HG03469 (cell line): Measurements from ENCODE around the gene DMRTB1.

Experiments
- ATAC-seq: cut with Tn5 transposase; IDR thresholded peaks from one replicate; pipeline ENCODE4 v1.9.1; 2021; ENCODE audit warnings: mild to moderate bottlenecking, moderate library complexity, moderate number of reproducible peaks; ENCODE audit not compliant: unreplicated experiment

Gene DMRTB1

DNA sequence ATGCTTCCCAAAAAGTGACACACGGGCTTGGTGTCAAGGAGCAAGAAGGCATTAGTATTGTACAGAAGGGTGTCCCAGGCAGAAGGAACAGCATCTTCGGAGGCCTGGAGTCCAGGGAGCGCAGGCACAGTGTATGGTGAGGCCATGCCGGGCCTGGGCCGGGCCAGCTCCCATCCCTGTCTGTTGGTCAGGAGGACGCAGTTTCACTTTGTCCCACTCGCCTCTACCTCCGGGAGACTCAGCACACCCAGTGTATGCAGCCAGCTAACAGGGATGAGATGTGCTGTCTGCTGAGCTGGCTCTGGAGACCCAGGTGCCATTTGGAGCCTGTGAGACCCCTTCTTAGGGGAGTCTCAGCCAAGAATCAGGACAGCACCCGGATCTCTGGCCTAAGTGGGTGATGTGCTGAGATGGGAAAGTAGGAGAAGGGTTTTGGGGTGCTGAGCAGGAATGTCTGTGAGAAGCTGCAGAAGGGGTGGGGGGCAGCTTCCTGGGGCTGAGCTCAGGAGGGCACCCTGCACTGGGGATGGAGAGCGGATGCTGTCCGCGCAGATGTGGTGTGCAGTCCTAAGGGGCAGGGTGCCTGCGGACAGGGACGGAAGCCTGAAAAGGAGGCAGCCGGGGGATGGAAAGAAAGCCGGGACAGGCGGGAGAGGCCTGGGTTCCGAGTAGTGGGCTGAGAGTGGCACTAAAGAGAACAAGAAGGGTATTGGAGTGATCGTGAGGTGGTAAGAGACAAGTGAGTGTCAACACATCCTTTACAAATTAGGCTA, 25.7 kb downstream of the DMRTB1 start:
- ATAC-seq, result no peak

GRCh38 chr1:53485478-53486394, 26.5 kb downstream of the DMRTB1 start:
- ATAC-seq, result no peak

DNA sequence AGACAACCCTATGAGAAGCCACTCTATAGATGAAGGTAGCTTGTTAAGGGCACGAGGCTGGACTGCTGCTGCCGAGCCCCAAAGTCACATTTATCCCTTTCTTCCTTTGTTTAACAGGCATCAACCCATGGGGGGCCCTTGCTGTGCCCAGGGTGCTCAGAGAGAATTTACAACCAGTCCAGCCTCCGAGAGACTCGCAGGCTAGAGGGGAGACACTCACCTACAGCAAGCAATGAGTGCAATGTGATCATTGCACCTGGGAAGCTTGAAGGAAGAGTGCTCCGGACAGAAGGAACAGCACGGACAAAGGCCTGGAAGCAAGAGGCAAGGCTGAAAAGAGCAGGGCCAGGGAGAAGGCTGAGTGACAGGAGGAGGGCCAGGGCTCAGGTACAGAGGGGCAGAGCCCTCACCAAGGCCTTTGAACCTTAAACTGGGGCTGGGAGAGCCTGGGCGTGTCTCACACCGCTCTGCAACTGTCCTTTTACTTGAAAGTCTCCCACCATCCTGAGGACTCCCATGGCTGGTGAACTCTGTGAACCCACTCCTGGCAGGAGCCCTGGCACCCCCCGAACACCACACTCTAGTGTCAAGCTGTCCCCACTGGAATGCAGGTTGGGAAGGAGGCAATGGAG, 27.3 kb downstream of the DMRTB1 start:
- ATAC-seq, result no peak

DNA sequence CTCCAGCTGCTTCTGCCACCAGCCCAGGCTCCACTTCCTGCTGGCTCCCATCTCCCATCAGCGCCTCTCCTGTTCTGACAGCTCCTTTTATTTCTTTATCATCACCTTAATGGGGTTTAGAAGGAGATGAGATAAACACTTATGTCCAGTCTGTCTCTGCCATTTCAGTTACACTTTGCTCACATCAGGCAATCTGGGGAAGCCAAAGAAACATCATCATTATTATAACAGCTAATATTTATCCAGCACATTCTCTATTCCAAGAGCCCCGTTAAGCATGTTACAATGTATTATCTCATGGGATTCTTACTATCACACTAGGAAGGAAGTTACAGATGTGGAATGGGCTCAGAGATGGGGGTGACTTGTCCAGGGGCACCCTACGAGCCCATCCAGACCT, 31.2 kb downstream of the DMRTB1 start:
- no peak for ATAC-seq

DNA sequence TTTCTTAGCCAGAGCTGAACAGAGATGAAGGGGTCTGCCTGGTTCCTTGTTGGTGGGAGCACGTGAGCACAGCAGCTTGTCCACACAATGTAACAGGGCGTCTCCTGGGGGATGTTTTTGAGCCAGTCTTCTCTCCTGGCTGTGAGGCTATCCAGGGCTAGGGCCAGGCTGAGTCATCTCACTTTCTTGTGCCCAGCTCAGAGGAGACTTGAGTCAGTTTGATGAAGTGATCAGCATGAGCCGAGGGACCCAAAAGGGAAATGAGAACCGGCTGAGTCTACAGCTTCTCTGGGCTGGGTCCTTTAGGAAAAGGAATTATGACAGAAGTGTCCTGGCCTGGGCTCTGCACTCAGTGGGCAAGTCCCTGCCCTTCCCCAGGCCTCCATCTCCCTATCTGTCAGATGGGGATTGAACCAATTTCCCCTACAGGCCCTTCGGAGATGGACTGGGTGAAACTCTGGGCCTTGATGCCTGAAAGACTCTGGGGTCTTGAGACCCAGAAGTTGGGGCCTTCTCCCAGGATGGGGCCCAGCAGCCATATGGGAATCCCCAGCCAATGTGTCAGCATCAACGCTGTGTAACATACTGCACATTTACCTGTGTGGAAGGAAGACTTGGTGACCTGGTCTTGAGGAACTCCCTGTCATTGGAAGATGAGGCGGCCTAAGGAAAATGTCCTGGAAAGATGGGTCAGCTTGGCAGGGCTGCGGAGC, 36.6 kb downstream of the DMRTB1 start:
- no peak for ATAC-seq

GRCh38 chr1:53498555-53499131, 39.4 kb downstream of the DMRTB1 start:
- no peak for ATAC-seq

DNA sequence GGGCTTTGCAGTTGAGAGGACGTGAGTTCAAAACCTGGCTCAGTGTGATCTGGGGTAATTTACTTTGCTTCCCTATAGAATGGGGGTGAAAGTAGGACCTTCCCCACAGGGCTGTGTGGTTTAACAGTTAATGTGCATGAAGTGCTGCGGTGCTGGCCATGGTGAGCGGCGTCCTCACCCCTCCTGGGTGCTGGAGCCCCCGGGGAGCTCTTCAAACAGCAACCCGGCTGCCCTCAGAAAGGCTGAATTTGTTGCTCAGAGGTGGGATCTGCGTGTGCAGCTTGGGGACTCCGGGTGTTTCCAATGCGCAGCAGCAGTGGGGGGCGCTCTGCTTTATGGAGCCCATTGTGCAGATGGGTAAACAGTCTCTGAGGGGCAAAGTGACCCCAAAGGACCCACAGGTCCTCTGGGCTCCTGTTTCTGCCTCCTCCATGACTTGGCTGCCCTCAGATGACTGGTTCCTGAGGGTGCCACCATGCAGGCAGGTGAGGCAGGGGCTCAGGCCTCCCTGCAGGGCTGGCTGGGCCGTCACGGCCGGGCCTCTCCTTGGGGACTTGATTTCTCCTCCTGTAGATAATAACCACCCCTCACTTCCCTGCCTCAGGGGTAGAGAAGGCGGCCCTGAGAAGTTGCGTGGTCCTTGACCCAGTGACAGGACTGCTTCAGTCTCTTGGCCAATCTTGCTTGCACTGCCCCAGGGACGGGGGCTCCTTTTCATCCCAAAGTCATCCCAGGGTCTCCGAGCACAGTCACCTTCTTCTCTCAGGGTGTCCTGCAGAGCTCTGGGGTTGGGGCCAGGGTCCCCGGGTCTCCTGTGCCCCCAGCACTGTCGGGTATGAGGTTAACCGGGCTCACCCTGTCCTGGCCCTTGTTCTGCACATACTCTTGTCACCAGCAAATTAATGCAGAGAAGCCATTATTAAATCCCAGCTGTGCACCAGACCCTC, 40.3 kb downstream of the DMRTB1 start:
- no peak for ATAC-seq

- no peak for ATAC-seq
Observed at GRCh38 chr1:53500204-53501064, 41.2 kb downstream of the DMRTB1 start.

- ATAC-seq, result no peak
Observed at GRCh38 chr1:53501065-53502005, 42.1 kb downstream of the DMRTB1 start.

DNA sequence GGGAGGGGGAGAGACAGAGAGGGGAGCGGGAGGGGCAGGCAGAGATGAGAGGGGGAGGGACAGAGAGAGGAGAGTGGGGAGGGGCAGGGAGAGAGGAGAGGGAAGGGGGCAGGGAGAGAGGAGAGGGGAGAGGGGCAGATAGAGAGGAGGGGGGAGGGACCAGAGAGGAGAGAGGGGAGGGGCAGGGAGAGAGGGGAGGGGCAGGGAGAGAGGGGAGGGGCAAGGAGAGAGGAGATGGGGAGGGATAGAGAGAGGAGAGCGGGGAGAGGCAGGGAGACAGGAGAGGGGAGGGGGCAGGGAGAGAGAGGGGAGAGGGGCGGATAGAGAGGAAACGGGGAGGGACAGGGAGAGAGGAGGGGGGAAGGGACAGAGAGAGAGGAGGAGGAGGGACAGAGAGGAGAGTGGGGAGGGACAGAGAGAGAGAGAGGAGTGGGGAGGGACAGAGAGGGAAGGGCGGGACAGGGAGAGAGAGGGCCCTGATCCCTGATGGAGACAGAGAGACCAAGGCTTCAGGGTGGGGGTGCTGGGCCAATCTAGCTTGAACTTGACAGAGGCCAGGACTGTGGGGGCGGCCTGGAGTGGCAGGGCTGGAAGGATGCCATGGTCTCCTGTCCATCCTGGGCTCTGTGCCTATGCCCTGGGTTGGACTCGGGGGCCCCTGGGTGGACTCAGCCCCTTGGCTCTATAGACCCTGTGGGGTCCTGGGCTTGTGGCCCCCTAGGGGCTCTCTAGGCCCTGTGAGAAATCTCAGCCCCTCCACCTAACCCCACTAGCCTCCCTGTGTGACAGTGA, 43.6 kb downstream of the DMRTB1 start:
- ATAC-seq, result no peak

GRCh38 chr1:53503433-53504217, 44.4 kb downstream of the DMRTB1 start:
- ATAC-seq, result no peak

- ATAC-seq, result no peak
Observed at GRCh38 chr1:53504901-53505300, 45.7 kb downstream of the DMRTB1 start.

GRCh38 chr1:53505401-53505800, 46.2 kb downstream of the DMRTB1 start:
- no peak for ATAC-seq

GRCh38 chr1:53505891-53506290, 46.7 kb downstream of the DMRTB1 start:
- no peak for ATAC-seq

GRCh38 chr1:53506355-53507050, 47.3 kb downstream of the DMRTB1 start:
- ATAC-seq, result no peak
